Bronchial epithelial cell (primary cell): ENCODE data around the gene RNASEH2C. TPM values are rescaled to one million over a fixed set of nuclear protein-coding genes. Genes with fewer than 3 reads are reported as not detected.
A peak's percentile ranks its signal among the peaks of the same experiment; 100 is the strongest.
"Not testable (repeated sequence)": the region's sequence is repeated elsewhere in the genome, so short reads cannot be mapped to it uniquely, and the experiment has no call there.

Experiments used
- DNase-seq: peaks from one replicate; pipeline ENCODE4 v3.0.0-alpha.2; 2010; ENCODE audit warnings: low read depth
- FAIRE-seq: peaks from 2 replicates; lab custom pipeline; 2011; peaks lifted over from hg19 to GRCh38; lab: Jason Lieb, UNC
- H3K27me3 ChIP-seq: 2 replicates; pipeline ENCODE4 v1.5.1; 2011; ENCODE audit warnings: low read length; ENCODE audit not compliant: control insufficient read depth, insufficient read depth
- H3K36me3 ChIP-seq: 2 replicates; pipeline ENCODE4 v1.5.1; 2011; ENCODE audit warnings: low read length; ENCODE audit not compliant: control insufficient read depth, insufficient read depth
- H3K4me3 ChIP-seq: 2 replicates; pipeline ENCODE4 v1.5.1; 2011; ENCODE audit warnings: mild to moderate bottlenecking, low read depth, low read length, control low read depth
- CTCF ChIP-seq: IDR thresholded peaks from 2 replicates; pipeline ENCODE4 v1.5.1; 2011; ENCODE audit warnings: mild to moderate bottlenecking, moderate library complexity, low read length, control low read depth, inconsistent platforms; ENCODE audit not compliant: insufficient read depth, severe bottlenecking
- total RNA-seq: library from RNA; depleted of rRNA; stranded (reverse); fragments of >200 nt; gene quantifications from 2 replicates; pipeline ENCODE4 v1.2.1, GENCODE V29; 2014

RNASEH2C gene
- total RNA-seq, 1 donor from 2014 or later = 21.1 TPM

GRCh38 chr11:65695459-65696241 lies 24.9 kb downstream of the RNASEH2C start:
- TF ChIP-seq CTCF = no peak
- Histone ChIP-seq H3K4me3 (no peak overlapping the region), H3K27me3 (peaks cover 5% of the 10 kb centered on the region), H3K36me3 (no peaks in the 10 kb centered on the region)
- FAIRE-seq (no peak), DNase-seq (peak; percentile 29)

GRCh38 chr11:65692367-65692766 lies 28.2 kb downstream of the RNASEH2C start:
- TF ChIP-seq CTCF = no peak
- Histone ChIP-seq H3K27me3 (peaks cover 5% of the 10 kb centered on the region), H3K36me3 (no peaks in the 10 kb centered on the region), H3K4me3 (no peak overlapping the region)
- no peak for FAIRE-seq
- no peak for DNase-seq

- H3K36me3 ChIP-seq, H3K27me3 ChIP-seq, H3K4me3 ChIP-seq, FAIRE-seq, DNase-seq: not testable (repeated sequence)
Measured at GRCh38 chr11:65691847-65692246, 28.8 kb downstream of the RNASEH2C start.

- H3K27me3 ChIP-seq = no peaks in the 10 kb centered on the region
- no peak overlapping the region for H3K4me3 ChIP-seq
- FAIRE-seq (no peak), DNase-seq (no peak)
- no peaks in the 10 kb centered on the region for H3K36me3 ChIP-seq
- TF ChIP-seq CTCF = no peak
Measured at GRCh38 chr11:65685981-65686380, 34.6 kb downstream of the RNASEH2C start.

- H3K27me3 ChIP-seq, FAIRE-seq, DNase-seq, H3K4me3 ChIP-seq, H3K36me3 ChIP-seq: not testable (repeated sequence)
Measured at GRCh38 chr11:65683480-65683879, 37.1 kb downstream of the RNASEH2C start.

- Histone ChIP-seq H3K36me3 (no peaks in the 10 kb centered on the region), H3K4me3 (no peak overlapping the region), H3K27me3 (no peaks in the 10 kb centered on the region)
- no peak for TF ChIP-seq CTCF
- DNase-seq (no peak), FAIRE-seq (no peak)
Measured at GRCh38 chr11:65680192-65680743, 40.3 kb downstream of the RNASEH2C start.

GRCh38 chr11:65672982-65673381 lies 47.6 kb downstream of the RNASEH2C start:
- FAIRE-seq = no peak
- Histone ChIP-seq H3K36me3 (no peaks in the 10 kb centered on the region), H3K4me3 (no peak overlapping the region), H3K27me3 (no peaks in the 10 kb centered on the region)
- TF ChIP-seq CTCF = no peak
- DNase-seq = no peak
